GM12878 (cell line): ENCODE measurements around the gene SLC50A1. TPM values are rescaled to one million over a fixed set of nuclear protein-coding genes. Genes with fewer than 3 reads are reported as not detected.

Source experiments
- ATF3 ChIP-seq: IDR thresholded peaks from 2 replicates; pipeline ENCODE4 v1.6.1; 2011; ENCODE audit warnings: low read depth, mild to moderate bottlenecking, low read length, moderate library complexity, borderline replicate concordance; ENCODE audit errors: extremely low read depth
- BMI1 ChIP-seq: fragments of 450-650 bp; IDR thresholded peaks from 2 replicates; pipeline ENCODE4 v1.6.1; 2016; ENCODE audit warnings: mild to moderate bottlenecking, moderate library complexity, borderline replicate concordance
- CBFB ChIP-seq: IDR thresholded peaks from 2 replicates; pipeline ENCODE4 v1.6.1; 2016; ENCODE audit warnings: antibody characterized with exemption, low read depth
- CBX5 ChIP-seq: sonication (generic); IDR thresholded peaks from 2 replicates; pipeline ENCODE4 v1.6.1; 2016; ENCODE audit warnings: low read depth, moderate library complexity, mild to moderate bottlenecking, inconsistent platforms
- CREB1 ChIP-seq: IDR thresholded peaks from 2 replicates; pipeline ENCODE4 v1.6.1; 2012; ENCODE audit warnings: low read depth, mild to moderate bottlenecking, inconsistent platforms
- DPF2 ChIP-seq: fragments of 450-650 bp; IDR thresholded peaks from 2 replicates; pipeline ENCODE4 v1.6.1; 2017; ENCODE audit warnings: mild to moderate bottlenecking
- E2F4 ChIP-seq: IDR thresholded peaks from 2 replicates; pipeline ENCODE4 v1.6.1; 2012; ENCODE audit warnings: low read depth, low read length, improper control_type of control experiment
- EED ChIP-seq: sonication (generic); IDR thresholded peaks from 2 replicates; pipeline ENCODE4 v1.6.1; 2016; ENCODE audit warnings: antibody characterized with exemption, low read depth
- ESRRA ChIP-seq: IDR thresholded peaks from 2 replicates; pipeline ENCODE4 v1.6.1; 2012; ENCODE audit warnings: mild to moderate bottlenecking, low read length, improper control_type of control experiment
- HDAC6 ChIP-seq: fragments of 200-600 bp; sonication (generic); IDR thresholded peaks from one replicate; pipeline ENCODE4 v1.8.0; 2017; ENCODE audit warnings: antibody characterized with exemption; ENCODE audit not compliant: unreplicated experiment
- IKZF1 ChIP-seq: fragments of 450-650 bp; conservative IDR thresholded peaks from 2 replicates; pipeline ENCODE4 v1.6.1; 2017; ENCODE audit warnings: antibody characterized with exemption, mild to moderate bottlenecking
- JUND ChIP-seq: IDR thresholded peaks from 2 replicates; pipeline ENCODE4 v1.6.1; 2012; ENCODE audit warnings: low read depth, mild to moderate bottlenecking, low read length, improper control_type of control experiment, moderate library complexity
- KAT2A ChIP-seq: conservative IDR thresholded peaks from 2 replicates; pipeline ENCODE4 v1.6.1; 2011; ENCODE audit warnings: low read depth, low read length; ENCODE audit not compliant: control insufficient read depth
- MEF2B ChIP-seq: fragments of 450-650 bp; IDR thresholded peaks from 2 replicates; pipeline ENCODE4 v1.6.1; 2018; ENCODE audit warnings: mild to moderate bottlenecking, moderate library complexity; ENCODE audit not compliant: partially characterized antibody, poor library complexity, severe bottlenecking
- MTA3 ChIP-seq: IDR thresholded peaks from 2 replicates; pipeline ENCODE4 v1.6.1; 2012; ENCODE audit warnings: low read length, inconsistent platforms, borderline replicate concordance
- NR2C2 ChIP-seq: IDR thresholded peaks from 2 replicates; pipeline ENCODE4 v1.6.1; 2011; ENCODE audit warnings: borderline replicate concordance, low read depth; ENCODE audit not compliant: control insufficient read depth, insufficient read length
- PAX5 ChIP-seq: IDR thresholded peaks from 2 replicates; pipeline ENCODE4 v1.6.1; 2011; ENCODE audit warnings: low read depth, low read length, borderline replicate concordance
- POLR2A ChIP-seq: IDR thresholded peaks from 2 replicates; pipeline ENCODE4 v1.6.1; 2011; ENCODE audit warnings: low read depth, mild to moderate bottlenecking, low read length
- RAD51 ChIP-seq: fragments of 450-650 bp; IDR thresholded peaks from 2 replicates; pipeline ENCODE4 v1.6.1; 2016; ENCODE audit warnings: moderate library complexity, mild to moderate bottlenecking, inconsistent platforms
- SMARCA5 ChIP-seq: fragments of 450-650 bp; IDR thresholded peaks from 2 replicates; pipeline ENCODE4 v1.6.1; 2017; ENCODE audit warnings: mild to moderate bottlenecking
- SP1 ChIP-seq: IDR thresholded peaks from one replicate; pipeline ENCODE4 v1.6.1; 2011; ENCODE audit warnings: low read depth, low read length
- SUPT20H ChIP-seq: IDR thresholded peaks from 2 replicates; pipeline ENCODE4 v1.6.1; 2011; ENCODE audit warnings: low read depth, mild to moderate bottlenecking, low read length, moderate library complexity, borderline replicate concordance; ENCODE audit not compliant: control insufficient read depth
- TARDBP ChIP-seq: IDR thresholded peaks from 2 replicates; pipeline ENCODE4 v1.6.1; 2016; ENCODE audit warnings: borderline replicate concordance
- TCF3 ChIP-seq: IDR thresholded peaks from 2 replicates; pipeline ENCODE4 v1.6.1; 2012; ENCODE audit warnings: low read depth, mild to moderate bottlenecking, low read length, borderline replicate concordance; ENCODE audit not compliant: insufficient read depth
- ZBED1 ChIP-seq: IDR thresholded peaks from 2 replicates; pipeline ENCODE4 v1.6.1; 2016; ENCODE audit warnings: borderline replicate concordance
- ZNF207 ChIP-seq: fragments of 450-650 bp; IDR thresholded peaks from 2 replicates; pipeline ENCODE4 v1.6.1; 2014; ENCODE audit warnings: antibody characterized with exemption, mild to moderate bottlenecking, borderline replicate concordance
- ZNF274 ChIP-seq: IDR thresholded peaks from one replicate; pipeline ENCODE4 v1.8.0; 2011; ENCODE audit not compliant: insufficient read length, insufficient read depth
- ZNF622 ChIP-seq: fragments of 450-650 bp; IDR thresholded peaks from 2 replicates; pipeline ENCODE4 v1.6.1; 2017; ENCODE audit warnings: mild to moderate bottlenecking, inconsistent platforms
- polyA plus RNA-seq, 11 experiments: library from polyadenylated mRNA; depleted of rRNA in 4 of 11; unstranded in 6 of 11; stranded (reverse) in 5 of 11; fragments of >200 nt; fragmentation: Nextera tagmentation in 4 of 11; fragmentation: Illumina TruSeq in 1 of 11; extraction: Ambion mirVana in 4 of 11; extraction: Trizol in 1 of 11; gene quantifications; 1 replicate in 1 of 11; 2 replicates in 10 of 11; pipeline versions ENCODE4 v1.2.1 to v1.2.3, GENCODE V29; 2011 to 2016; ENCODE audit warnings: inconsistent platforms in 2 of 11, missing spikeins in 2 of 11, low read depth in 1 of 11
- total RNA-seq, 4 experiments: library from RNA; depleted of rRNA in 3 of 4; stranded (reverse); fragments of >200 nt in 3 of 4; fragmentation: Illumina TruSeq in 1 of 4; extraction: Trizol in 1 of 4; gene quantifications; 2 replicates each; pipeline versions ENCODE4 v1.2.1 to v1.2.3, GENCODE V29; 2013 to 2021
- TF ChIP-seq, protein P1 (sequence below): fragments of 450-650 bp; IDR thresholded peaks from 2 replicates; pipeline ENCODE4 v1.6.1; 2016; ENCODE audit warnings: mild to moderate bottlenecking, moderate library complexity, borderline replicate concordance

Gene SLC50A1
- total and polyA plus RNA-seq, 10 of the 15 experiments (the other 5 are each of a cell fraction or from before 2014, with no cell fraction given): 32.5 to 85.6 (median 54.0) TPM

- TF ChIP-seq, protein P1, sequence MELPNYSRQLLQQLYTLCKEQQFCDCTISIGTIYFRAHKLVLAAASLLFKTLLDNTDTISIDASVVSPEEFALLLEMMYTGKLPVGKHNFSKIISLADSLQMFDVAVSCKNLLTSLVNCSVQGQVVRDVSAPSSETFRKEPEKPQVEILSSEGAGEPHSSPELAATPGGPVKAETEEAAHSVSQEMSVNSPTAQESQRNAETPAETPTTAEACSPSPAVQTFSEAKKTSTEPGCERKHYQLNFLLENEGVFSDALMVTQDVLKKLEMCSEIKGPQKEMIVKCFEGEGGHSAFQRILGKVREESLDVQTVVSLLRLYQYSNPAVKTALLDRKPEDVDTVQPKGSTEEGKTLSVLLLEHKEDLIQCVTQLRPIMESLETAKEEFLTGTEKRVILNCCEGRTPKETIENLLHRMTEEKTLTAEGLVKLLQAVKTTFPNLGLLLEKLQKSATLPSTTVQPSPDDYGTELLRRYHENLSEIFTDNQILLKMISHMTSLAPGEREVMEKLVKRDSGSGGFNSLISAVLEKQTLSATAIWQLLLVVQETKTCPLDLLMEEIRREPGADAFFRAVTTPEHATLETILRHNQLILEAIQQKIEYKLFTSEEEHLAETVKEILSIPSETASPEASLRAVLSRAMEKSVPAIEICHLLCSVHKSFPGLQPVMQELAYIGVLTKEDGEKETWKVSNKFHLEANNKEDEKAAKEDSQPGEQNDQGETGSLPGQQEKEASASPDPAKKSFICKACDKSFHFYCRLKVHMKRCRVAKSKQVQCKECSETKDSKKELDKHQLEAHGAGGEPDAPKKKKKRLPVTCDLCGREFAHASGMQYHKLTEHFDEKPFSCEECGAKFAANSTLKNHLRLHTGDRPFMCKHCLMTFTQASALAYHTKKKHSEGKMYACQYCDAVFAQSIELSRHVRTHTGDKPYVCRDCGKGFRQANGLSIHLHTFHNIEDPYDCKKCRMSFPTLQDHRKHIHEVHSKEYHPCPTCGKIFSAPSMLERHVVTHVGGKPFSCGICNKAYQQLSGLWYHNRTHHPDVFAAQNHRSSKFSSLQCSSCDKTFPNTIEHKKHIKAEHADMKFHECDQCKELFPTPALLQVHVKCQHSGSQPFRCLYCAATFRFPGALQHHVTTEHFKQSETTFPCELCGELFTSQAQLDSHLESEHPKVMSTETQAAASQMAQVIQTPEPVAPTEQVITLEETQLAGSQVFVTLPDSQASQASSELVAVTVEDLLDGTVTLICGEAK: peak; percentile 86
- TF ChIP-seq ATF3 (no peak), CREB1 (peak; percentile 59), SMARCA5 (peak; percentile 19; the same call in 1 of the 2 replicates), MEF2B (no peak), ZNF622 (no peak), TARDBP (no peak), ZNF207 (no peak), TCF3 (no peak), CBX5 (no peak), RAD51 (no peak), KAT2A (no peak), BMI1 (no peak), DPF2 (0 out of 2 replicates have a peak, but pooled peaks have one; percentile 27), ZBED1 (no peak), ZNF274 (no peak), CBFB (peak; percentile 58; the same call in 1 of the 2 replicates), PAX5 (0 out of 2 replicates have a peak, but pooled peaks have one; percentile 3), NR2C2 (no peak), POLR2A (peak; percentile 93), JUND (no peak), IKZF1 (0 out of 2 replicates have a peak, but pooled peaks have one; percentile 56), SUPT20H (no peak), ESRRA (no peak), SP1 (peak; percentile 51), E2F4 (no peak), HDAC6 (no peak), EED (peak; percentile 51; the same call in 1 of the 2 replicates), MTA3 (no peak)
These were observed at the start of gene SLC50A1 (continued) for GRCh38 chr1:155135415-155136028.
